B cell (primary cell): ENCODE data around the gene DUSP15.

Source experiments
- EZH2 ChIP-seq: IDR thresholded peaks from 2 replicates; pipeline ENCODE4 v1.6.1; 2012; ENCODE audit warnings: borderline replicate concordance, low read depth, mild to moderate bottlenecking, moderate library complexity, low read length; ENCODE audit not compliant: insufficient read depth, poor library complexity, severe bottlenecking
- TF ChIP-seq, protein P1 (sequence below): fragments of 200-600 bp; IDR thresholded peaks from one replicate; pipeline ENCODE4 v1.8.0; 2022; ENCODE audit warnings: antibody characterized with exemption, mild to moderate bottlenecking

- TF ChIP-seq, protein P1, sequence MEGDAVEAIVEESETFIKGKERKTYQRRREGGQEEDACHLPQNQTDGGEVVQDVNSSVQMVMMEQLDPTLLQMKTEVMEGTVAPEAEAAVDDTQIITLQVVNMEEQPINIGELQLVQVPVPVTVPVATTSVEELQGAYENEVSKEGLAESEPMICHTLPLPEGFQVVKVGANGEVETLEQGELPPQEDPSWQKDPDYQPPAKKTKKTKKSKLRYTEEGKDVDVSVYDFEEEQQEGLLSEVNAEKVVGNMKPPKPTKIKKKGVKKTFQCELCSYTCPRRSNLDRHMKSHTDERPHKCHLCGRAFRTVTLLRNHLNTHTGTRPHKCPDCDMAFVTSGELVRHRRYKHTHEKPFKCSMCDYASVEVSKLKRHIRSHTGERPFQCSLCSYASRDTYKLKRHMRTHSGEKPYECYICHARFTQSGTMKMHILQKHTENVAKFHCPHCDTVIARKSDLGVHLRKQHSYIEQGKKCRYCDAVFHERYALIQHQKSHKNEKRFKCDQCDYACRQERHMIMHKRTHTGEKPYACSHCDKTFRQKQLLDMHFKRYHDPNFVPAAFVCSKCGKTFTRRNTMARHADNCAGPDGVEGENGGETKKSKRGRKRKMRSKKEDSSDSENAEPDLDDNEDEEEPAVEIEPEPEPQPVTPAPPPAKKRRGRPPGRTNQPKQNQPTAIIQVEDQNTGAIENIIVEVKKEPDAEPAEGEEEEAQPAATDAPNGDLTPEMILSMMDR = no peak
- TF ChIP-seq EZH2 = no peak
Measured at GRCh38 chr20:31910071-31910803, 39.9 kb upstream of the DUSP15 start.
